KMS-11 (cell line): ENCODE measurements around the gene TICRR.

ENCODE experiments used
- H2AFZ ChIP-seq: fragments of 200-600 bp; sonication (generic); 2 replicates; pipeline ENCODE4 v1.6.1; 2016; ENCODE audit warnings: antibody characterized with exemption, mixed run types, low read depth
- H3K27ac ChIP-seq: fragments of 200-600 bp; sonication (generic); 2 replicates; pipeline ENCODE4 v1.6.1; 2016; ENCODE audit warnings: mild to moderate bottlenecking, mixed run types
- H3K27me3 ChIP-seq: fragments of 200-600 bp; sonication (generic); 2 replicates; pipeline ENCODE4 v1.6.1; 2017; ENCODE audit warnings: mild to moderate bottlenecking, low read depth, mixed run types, moderate library complexity; ENCODE audit not compliant: insufficient read depth
- H3K36me3 ChIP-seq: fragments of 200-600 bp; sonication (generic); 2 replicates; pipeline ENCODE4 v1.6.1; 2017; ENCODE audit warnings: mild to moderate bottlenecking, mixed run types; ENCODE audit not compliant: insufficient read depth
- H3K4me1 ChIP-seq: fragments of 200-600 bp; sonication (generic); 2 replicates; pipeline ENCODE4 v1.6.1; 2016; ENCODE audit warnings: mild to moderate bottlenecking, low read depth, mixed run types; ENCODE audit not compliant: poor library complexity, severe bottlenecking
- H3K4me2 ChIP-seq: fragments of 200-600 bp; sonication (generic); 2 replicates; pipeline ENCODE4 v1.7.0; 2016; ENCODE audit warnings: mild to moderate bottlenecking, mixed run types
- H3K4me3 ChIP-seq: fragments of 200-600 bp; sonication (generic); IDR thresholded peaks from 2 replicates; pipeline ENCODE4 v1.6.1; 2017; ENCODE audit warnings: low read depth, low read length, mixed read lengths; ENCODE audit not compliant: insufficient read depth
- H3K79me2 ChIP-seq: fragments of 200-600 bp; sonication (generic); 2 replicates; pipeline ENCODE4 v1.6.1; 2016; ENCODE audit warnings: low read depth, mixed run types; ENCODE audit not compliant: insufficient read depth
- H3K9ac ChIP-seq: fragments of 200-600 bp; sonication (generic); 2 replicates; pipeline ENCODE4 v1.6.1; 2016; ENCODE audit warnings: mild to moderate bottlenecking, mixed run types
- H4K20me1 ChIP-seq: fragments of 200-600 bp; sonication (generic); 2 replicates; pipeline ENCODE4 v1.6.1; 2016; ENCODE audit warnings: mild to moderate bottlenecking, mixed run types; ENCODE audit not compliant: insufficient read depth
- TF ChIP-seq, protein P1 (sequence below): fragments of 200-600 bp; sonication (generic); conservative IDR thresholded peaks from 2 replicates; pipeline ENCODE4 v1.6.1; 2017; ENCODE audit warnings: low read depth, mild to moderate bottlenecking, antibody characterized with exemption, low read length, moderate library complexity, mixed read lengths

TICRR gene

GRCh38 chr15:89556413-89557262 is 18.6 kb upstream of the TICRR start:
- H3K4me2 ChIP-seq = no peak overlapping the region
- no peak overlapping the region for H3K9ac ChIP-seq
- H3K27ac ChIP-seq = no peak overlapping the region
- H3K4me1 ChIP-seq = no peaks in the 10 kb centered on the region
- TF ChIP-seq, protein P1, sequence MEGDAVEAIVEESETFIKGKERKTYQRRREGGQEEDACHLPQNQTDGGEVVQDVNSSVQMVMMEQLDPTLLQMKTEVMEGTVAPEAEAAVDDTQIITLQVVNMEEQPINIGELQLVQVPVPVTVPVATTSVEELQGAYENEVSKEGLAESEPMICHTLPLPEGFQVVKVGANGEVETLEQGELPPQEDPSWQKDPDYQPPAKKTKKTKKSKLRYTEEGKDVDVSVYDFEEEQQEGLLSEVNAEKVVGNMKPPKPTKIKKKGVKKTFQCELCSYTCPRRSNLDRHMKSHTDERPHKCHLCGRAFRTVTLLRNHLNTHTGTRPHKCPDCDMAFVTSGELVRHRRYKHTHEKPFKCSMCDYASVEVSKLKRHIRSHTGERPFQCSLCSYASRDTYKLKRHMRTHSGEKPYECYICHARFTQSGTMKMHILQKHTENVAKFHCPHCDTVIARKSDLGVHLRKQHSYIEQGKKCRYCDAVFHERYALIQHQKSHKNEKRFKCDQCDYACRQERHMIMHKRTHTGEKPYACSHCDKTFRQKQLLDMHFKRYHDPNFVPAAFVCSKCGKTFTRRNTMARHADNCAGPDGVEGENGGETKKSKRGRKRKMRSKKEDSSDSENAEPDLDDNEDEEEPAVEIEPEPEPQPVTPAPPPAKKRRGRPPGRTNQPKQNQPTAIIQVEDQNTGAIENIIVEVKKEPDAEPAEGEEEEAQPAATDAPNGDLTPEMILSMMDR = peak; percentile 81
- H4K20me1 ChIP-seq = no peaks in the 10 kb centered on the region
- peak overlapping the region; percentile 31; the same call in 1 of the 2 replicates for H2AFZ ChIP-seq
- H3K27me3 ChIP-seq = no peaks in the 10 kb centered on the region
- no peaks in the 10 kb centered on the region for H3K36me3 ChIP-seq
- H3K79me2 ChIP-seq = no peaks in the 10 kb centered on the region
- no peak overlapping the region for H3K4me3 ChIP-seq

DNA sequence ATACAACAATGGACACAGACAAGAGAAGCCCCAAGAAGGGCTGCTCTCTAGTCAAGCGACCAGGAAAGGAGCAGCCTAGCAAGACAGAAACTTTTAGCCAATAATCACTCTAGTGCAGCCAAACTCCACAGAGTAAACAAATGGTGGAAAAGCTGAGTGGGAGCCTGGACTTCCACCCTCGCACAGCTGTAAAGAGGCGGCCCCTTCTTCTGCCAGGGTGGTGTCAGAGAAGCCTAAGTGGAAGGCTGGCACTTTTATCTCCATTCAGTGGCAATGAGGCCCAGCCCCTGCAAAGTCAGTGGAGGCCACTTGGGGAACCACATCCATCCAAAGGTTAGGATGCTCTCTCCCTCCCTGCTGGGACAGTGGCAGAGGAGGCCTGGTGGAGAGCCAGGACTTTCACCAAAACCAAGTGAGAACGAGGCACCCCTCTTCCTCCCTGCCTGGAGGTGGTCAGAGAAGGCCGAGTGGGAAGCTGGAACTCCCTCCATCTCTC is 15.5 kb upstream of the TICRR start:
- H3K4me2 ChIP-seq = no peak overlapping the region
- H3K9ac ChIP-seq = no peak overlapping the region
- no peaks in the 10 kb centered on the region for H3K27me3 ChIP-seq
- no peaks in the 10 kb centered on the region for H3K4me1 ChIP-seq
- no peaks in the 10 kb centered on the region for H4K20me1 ChIP-seq
- H3K79me2 ChIP-seq = no peaks in the 10 kb centered on the region
- H3K36me3 ChIP-seq = no peaks in the 10 kb centered on the region
- no peak overlapping the region for H3K27ac ChIP-seq
- TF ChIP-seq, protein P1 = no peak
- H2AFZ ChIP-seq = no peak overlapping the region
- no peak overlapping the region for H3K4me3 ChIP-seq

- H4K20me1 ChIP-seq = no peaks in the 10 kb centered on the region
- H2AFZ ChIP-seq = no peak overlapping the region
- no peak overlapping the region for H3K9ac ChIP-seq
- H3K79me2 ChIP-seq = no peaks in the 10 kb centered on the region
- H3K36me3 ChIP-seq = no peaks in the 10 kb centered on the region
- no peaks in the 10 kb centered on the region for H3K27me3 ChIP-seq
- H3K27ac ChIP-seq = no peak overlapping the region
- no peaks in the 10 kb centered on the region for H3K4me1 ChIP-seq
- H3K4me3 ChIP-seq = no peak overlapping the region
- H3K4me2 ChIP-seq = no peak overlapping the region
- TF ChIP-seq, protein P1 = no peak
These were observed 9.1 kb upstream of the TICRR start for GRCh38 chr15:89566181-89566580.

DNA sequence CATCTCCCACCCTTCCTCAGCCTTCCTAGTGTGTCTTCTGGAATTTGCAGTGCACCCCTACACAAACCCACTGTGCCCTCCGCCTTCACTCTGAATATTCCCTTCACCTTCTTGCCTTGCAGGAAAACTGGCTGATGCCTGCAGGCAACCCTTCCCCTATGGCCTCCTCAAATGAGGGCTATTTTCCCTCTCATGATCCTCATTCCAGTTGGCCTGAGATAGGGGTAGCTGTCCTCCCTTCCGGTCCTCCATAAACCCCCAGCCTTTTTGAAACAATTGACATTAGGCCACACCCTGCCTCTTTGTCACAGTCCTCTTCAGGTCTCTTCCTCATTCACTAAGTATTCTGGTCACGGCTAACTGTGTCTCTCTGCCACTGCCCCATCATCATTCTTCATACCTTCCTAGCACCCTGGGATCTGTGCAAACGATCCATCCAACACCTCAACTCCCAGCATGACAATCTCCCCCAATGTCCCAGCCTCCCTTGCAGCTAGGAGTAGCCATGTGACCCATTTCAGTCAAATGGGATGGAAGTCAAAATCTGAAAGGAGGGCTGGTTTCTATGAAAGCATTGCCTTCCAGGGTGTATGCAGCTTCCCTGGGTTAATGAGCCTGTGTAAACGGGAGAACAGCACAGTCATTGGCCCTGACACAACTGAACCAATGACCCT is 8.5 kb upstream of the TICRR start:
- Histone ChIP-seq H4K20me1 (no peaks in the 10 kb centered on the region), H3K9ac (no peak overlapping the region), H3K36me3 (no peaks in the 10 kb centered on the region), H2AFZ (no peak overlapping the region), H3K27me3 (no peaks in the 10 kb centered on the region), H3K4me2 (no peak overlapping the region), H3K79me2 (no peaks in the 10 kb centered on the region), H3K4me3 (no peak overlapping the region), H3K4me1 (no peaks in the 10 kb centered on the region), H3K27ac (no peak overlapping the region)
- TF ChIP-seq, protein P1 = no peak
